Central memory CD8-positive, alpha-beta T cell (primary cell): Measurements from ENCODE around the gene LMF2.

Experiments used
- ATAC-seq: fragments of 150-1000 bp; cut with Tn5 transposase; replicated peaks from 2 replicates; pipeline ENCODE4 v1.10.0; 2022; ENCODE audit warnings: mild to moderate bottlenecking, moderate FRiP score, moderate number of reproducible peaks; ENCODE audit not compliant: poor library complexity, severe bottlenecking; ENCODE audit errors: extremely low read depth
- DNase-seq, 2 donors: peaks; one replicate each; pipeline ENCODE4 v3.0.0; 2021; ENCODE audit warnings: low spot score in 2 of 2
- H3K27ac Mint-ChIP-seq: one replicate; pipeline ENCODE4 v1.8.0; 2022; ENCODE audit warnings: low read depth, mild to moderate bottlenecking, moderate library complexity, mixed read lengths
- H3K27me3 Mint-ChIP-seq: one replicate; pipeline ENCODE4 v1.8.0; 2022; ENCODE audit warnings: mixed read lengths
- H3K36me3 Mint-ChIP-seq: one replicate; pipeline ENCODE4 v1.8.0; 2022; ENCODE audit warnings: mild to moderate bottlenecking, moderate library complexity, mixed read lengths; ENCODE audit not compliant: insufficient read depth
- H3K4me1 Mint-ChIP-seq: one replicate; pipeline ENCODE4 v1.8.0; 2022; ENCODE audit warnings: mixed read lengths
- H3K4me3 Mint-ChIP-seq: one replicate; pipeline ENCODE4 v1.8.0; 2022; ENCODE audit warnings: mild to moderate bottlenecking, moderate library complexity, mixed read lengths
- H3K9me3 Mint-ChIP-seq: one replicate; pipeline ENCODE4 v1.8.0; 2022; ENCODE audit warnings: mixed read lengths

The LMF2 gene

DNA sequence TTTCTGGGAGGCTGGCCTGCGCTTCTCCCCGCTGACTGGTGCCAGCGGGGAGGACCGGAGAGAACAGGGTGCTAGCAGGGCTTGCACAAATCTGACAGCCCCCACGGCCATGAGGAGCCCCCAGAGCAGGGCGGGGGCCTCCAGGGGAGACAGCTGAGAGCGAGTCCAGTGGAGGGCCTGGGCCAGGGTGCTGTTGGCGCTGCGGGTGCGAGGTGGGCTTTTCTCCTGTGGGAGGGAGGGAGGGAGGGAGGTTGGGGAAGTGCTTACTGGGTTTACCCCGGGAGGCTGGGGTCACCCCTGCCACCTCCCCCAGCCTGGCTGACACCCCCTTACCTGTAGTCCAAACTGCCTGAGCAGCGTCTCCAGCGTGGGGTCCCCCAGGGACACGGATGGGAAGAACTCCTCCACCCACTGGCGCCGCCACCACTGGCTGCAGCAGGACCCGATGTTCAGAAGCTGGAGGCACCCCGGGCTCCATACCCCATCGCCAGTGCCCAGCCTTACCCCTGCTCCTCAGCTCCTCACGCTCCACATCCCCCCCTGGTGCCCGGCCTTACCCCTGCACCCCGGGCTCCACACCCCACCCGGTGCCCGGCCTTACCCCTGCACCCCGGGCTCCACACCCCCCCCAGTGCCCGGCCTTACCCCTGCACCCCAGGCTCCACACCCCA is 3.9 kb downstream of the LMF2 start:
- DNase-seq (no peak), ATAC-seq (no peak)
- no peaks in the 10 kb centered on the region for H3K9me3 Mint-ChIP-seq
- no peak overlapping the region for H3K27ac Mint-ChIP-seq
- no peaks in the 10 kb centered on the region for H3K27me3 Mint-ChIP-seq
- peaks cover 14% of the 10 kb centered on the region for H3K36me3 Mint-ChIP-seq
- H3K4me1 Mint-ChIP-seq: peaks cover 16% of the 10 kb centered on the region
- no peak overlapping the region for H3K4me3 Mint-ChIP-seq

DNA sequence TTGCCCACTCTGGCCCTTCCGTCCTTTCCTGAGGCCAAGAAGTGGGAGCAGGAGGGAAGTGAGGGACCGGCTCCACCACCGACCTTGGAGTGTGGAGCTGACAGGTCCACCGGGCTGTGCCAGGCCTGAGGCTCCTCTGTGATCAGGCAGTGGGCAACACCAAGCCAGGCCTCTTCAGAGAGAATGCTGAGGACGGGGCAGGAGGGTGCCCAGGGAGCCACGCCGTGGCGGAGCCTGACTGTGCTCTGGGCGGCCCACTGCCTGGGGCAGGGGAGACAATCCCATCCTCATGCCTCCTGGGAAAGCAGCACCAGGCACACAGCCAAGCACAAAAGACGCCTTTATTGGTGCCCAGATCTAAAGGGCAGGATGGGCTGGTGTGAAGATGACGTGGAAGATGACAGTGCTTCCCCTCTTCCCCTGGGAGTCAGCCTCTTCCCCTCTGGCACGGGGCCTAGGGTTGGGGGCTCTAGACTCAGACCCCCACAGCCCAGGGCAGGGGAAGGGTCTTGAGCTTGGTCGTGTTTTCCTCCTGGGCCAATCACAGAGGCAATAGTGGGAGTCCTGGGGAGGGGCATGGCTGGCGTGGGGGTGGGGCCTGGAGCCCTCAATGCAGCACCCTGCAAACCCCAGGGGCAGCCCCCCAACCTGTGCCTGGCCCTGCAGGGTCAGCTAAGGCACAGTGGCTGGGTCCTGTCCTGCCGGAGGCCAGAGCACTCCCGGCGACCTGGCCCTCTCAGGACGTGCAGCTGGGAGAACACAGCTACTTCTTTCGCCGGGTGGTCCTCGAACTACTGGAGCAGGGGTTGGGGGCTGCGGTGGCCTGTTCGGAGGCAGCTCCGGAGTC is 4.7 kb downstream of the LMF2 start:
- no peaks in the 10 kb centered on the region for H3K27me3 Mint-ChIP-seq
- DNase-seq (no peak), ATAC-seq (no peak)
- no peak overlapping the region for H3K4me3 Mint-ChIP-seq
- no peak overlapping the region for H3K27ac Mint-ChIP-seq
- peaks cover 17% of the 10 kb centered on the region for H3K4me1 Mint-ChIP-seq
- no peaks in the 10 kb centered on the region for H3K9me3 Mint-ChIP-seq
- H3K36me3 Mint-ChIP-seq: peaks cover 10% of the 10 kb centered on the region

DNA sequence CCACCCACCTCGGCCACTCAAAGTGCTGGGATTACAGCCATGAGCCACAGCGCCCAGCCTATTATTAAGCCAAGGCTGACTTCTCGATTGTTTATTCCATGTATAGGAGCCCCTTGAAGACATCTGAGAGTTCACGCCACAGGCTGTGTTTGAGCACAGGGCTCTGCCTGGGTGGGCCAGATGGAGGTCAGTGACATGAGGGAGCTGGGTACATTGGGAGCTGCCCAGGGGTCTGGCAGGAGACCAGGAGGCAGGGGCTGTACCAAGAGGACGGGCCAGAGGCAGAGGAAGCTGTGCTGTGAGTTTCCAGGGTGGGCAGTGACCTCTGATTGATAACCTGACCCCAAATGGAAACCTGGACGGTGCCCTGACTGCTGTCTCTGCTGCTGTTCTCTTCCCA is 5.4 kb downstream of the LMF2 start:
- Mint-ChIP-seq H3K36me3 (peaks cover 10% of the 10 kb centered on the region), H3K4me3 (no peak overlapping the region), H3K27me3 (no peaks in the 10 kb centered on the region), H3K9me3 (no peaks in the 10 kb centered on the region), H3K4me1 (peaks cover 13% of the 10 kb centered on the region), H3K27ac (no peak overlapping the region)
- DNase-seq: no peak
- no peak for ATAC-seq

DNA sequence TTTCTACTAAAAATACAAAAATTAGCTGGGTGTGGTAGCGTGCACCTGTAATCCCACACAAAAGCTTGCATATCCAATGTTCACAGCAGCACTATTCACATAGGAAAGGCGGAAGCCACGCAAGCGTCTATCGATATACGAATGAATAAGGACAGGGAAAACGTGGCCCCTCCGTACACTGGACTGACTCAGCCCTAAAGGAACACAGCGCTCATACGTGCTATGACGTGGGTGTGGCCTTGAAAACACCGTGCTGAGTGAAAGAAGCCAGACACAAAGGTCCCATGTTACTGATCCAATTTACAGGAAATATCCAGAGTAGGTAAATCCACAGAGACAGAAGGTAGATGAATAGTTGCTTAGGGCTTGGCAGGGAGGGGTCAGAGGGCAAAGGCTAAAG is 7.0 kb downstream of the LMF2 start:
- H3K36me3 Mint-ChIP-seq: peaks cover 9% of the 10 kb centered on the region
- no peaks in the 10 kb centered on the region for H3K27me3 Mint-ChIP-seq
- no peak overlapping the region for H3K27ac Mint-ChIP-seq
- H3K9me3 Mint-ChIP-seq: no peaks in the 10 kb centered on the region
- no peak for DNase-seq
- peaks cover 11% of the 10 kb centered on the region for H3K4me1 Mint-ChIP-seq
- ATAC-seq: no peak
- no peak overlapping the region for H3K4me3 Mint-ChIP-seq

DNA sequence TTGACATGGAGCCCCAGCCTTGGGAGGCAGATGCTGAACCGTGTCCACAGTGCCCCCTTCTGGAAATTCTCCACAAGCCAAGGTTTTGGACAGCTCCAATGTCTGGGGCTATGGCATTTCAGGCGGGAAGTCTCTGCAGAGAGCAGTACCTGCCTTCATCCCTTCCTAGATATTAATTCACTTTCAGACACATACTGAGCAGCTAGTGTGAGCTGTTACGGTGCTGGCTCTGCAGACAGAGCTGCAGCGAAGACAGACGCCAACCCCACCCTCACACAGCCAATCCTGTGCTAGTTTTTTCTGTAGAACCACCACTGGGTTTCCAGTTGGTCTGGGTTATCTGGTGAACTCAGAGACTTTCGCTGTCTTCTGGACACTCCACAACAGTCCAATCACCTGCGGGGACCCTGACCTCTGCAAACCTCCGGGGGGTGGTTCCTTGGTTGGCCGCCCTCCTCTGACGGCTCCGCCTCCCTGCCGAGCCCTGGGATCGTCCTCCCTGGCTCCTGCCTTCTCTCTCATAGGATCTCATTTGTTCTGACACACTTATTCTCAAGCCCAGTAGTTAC is 9.1 kb downstream of the LMF2 start:
- Mint-ChIP-seq H3K36me3 (peaks cover 9% of the 10 kb centered on the region), H3K9me3 (no peaks in the 10 kb centered on the region), H3K27me3 (no peaks in the 10 kb centered on the region), H3K4me3 (no peak overlapping the region), H3K4me1 (peaks cover 11% of the 10 kb centered on the region), H3K27ac (no peak overlapping the region)
- ATAC-seq (peak; percentile 78), DNase-seq (peak; percentile 40 to 42)

DNA sequence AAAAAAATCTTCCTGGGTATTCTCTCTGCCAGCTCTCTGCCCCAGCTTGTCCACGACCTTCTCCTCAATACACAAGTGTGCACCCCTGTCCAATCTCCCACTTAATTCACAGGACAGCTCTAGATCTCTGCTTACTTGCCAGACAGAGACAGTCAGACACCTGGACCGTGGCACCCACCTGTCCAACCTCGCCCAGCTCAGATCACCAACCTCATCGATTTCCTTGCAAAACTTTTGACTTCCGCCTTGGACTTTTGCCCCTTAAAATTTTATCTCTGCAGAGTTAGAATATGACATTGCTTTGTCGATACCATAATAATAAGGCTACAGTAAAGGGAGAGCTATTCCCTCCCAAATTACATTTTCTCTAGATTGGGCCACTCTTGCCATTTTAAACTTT is 10.4 kb downstream of the LMF2 start:
- Mint-ChIP-seq H3K4me1 (peaks cover 11% of the 10 kb centered on the region), H3K27me3 (no peaks in the 10 kb centered on the region), H3K4me3 (no peak overlapping the region), H3K9me3 (no peaks in the 10 kb centered on the region), H3K36me3 (peaks cover 5% of the 10 kb centered on the region), H3K27ac (no peak overlapping the region)
- no peak for ATAC-seq
- no peak for DNase-seq

DNA sequence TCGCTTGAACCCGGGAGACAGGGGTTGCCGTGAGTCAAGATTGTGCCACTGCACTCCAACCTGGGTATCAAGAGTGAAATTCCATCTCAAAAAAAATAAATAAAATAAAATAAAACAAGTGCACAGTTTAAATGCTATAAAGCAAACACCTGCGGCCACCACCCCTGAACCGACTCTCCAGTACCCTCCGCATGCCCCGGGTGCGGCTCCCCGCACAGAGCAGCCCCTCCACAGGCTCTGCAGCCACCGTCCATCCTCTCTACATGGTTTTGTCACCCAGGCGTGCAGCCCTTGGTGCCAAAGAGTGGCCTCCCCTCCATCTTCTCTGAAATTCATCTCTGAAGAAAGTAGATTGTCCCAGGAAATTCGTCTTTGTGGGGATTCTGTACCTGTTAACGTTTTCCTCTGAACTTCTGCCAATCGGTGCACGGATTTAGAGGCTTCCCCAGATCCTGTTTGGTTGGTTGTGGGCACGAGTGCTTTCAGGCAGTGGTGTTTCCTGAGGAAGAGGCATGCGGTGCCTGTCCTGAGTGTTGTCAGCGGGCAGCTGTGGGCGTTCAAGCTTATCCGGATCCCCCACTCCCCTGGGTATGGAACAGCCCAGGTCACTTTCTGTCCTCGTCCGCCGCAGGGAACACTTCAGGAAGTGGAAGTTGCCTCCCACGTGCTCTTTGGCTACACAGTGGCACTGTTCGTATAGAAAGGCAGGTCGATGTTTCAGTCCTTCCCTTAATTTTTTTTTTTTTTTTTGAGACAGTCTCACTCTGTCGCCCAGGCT is 16.8 kb downstream of the LMF2 start:
- H3K4me1 Mint-ChIP-seq: peaks cover 5% of the 10 kb centered on the region
- H3K9me3 Mint-ChIP-seq: no peaks in the 10 kb centered on the region
- H3K4me3 Mint-ChIP-seq: no peak overlapping the region
- H3K27ac Mint-ChIP-seq: no peak overlapping the region
- DNase-seq: no peak
- H3K36me3 Mint-ChIP-seq: no peaks in the 10 kb centered on the region
- peaks cover 10% of the 10 kb centered on the region for H3K27me3 Mint-ChIP-seq
- no peak for ATAC-seq

DNA sequence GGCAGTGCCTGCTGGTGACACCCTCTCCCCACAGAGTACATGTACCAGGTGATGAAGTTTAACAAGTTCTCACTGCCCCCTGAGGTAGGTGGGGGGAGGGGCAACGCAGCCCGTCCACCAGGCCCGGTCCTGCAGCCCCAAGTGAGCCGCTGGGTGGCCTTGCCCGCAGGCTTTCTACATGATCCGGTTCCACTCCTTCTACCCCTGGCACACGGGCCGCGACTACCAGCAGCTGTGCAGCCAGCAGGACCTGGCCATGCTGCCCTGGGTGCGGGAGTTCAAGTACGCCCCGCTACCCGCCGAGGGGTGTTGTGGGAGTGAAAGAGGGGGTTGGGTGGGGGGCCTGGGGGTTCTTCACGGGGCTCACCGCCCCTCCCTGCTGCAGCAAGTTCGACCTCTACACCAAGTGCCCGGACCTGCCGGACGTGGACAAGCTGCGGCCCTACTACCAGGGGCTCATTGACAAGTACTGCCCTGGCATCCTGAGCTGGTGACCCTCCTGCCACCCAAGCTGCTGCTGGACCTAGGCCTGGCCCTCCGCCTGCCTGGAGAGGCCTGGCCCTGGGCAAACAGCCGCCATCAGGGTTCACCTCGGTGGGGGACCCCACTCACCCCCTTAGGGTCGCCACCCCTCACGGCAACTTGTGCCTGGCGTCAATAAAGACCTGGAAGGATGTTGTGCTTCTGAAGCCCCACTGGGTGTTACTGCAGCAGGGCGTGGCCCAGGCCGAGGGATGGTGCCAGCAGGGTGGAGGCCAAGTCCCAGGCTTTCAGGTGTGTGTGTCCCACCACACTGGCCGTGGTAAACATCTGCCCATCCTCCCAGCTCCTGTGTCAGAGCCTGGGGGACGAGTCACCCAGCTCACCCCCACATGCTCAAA is 17.9 kb downstream of the LMF2 start:
- H3K4me3 Mint-ChIP-seq: no peak overlapping the region
- ATAC-seq: no peak
- peaks cover 14% of the 10 kb centered on the region for H3K27me3 Mint-ChIP-seq
- no peaks in the 10 kb centered on the region for H3K9me3 Mint-ChIP-seq
- DNase-seq: no peak
- H3K27ac Mint-ChIP-seq: no peak overlapping the region
- H3K4me1 Mint-ChIP-seq: peaks cover 5% of the 10 kb centered on the region
- no peaks in the 10 kb centered on the region for H3K36me3 Mint-ChIP-seq

DNA sequence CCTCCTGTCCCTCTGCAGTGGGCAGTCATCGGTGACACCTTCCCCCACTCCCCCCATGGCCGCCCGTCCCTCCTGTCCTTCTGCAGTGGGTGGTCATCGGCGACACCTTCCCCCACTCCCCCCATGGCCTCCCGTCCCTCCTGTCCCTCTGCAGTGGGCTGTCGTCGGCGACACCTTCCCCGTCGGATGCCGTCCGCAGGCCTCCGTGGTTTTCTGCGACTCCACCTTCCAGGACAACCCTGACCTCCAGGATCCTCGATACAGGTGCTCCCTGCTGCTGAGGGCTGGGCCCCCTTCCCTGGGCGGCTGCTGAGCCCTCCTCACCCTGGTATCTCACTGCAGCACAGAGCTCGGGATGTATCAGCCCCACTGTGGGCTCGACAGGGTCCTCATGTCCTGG is 18.6 kb downstream of the LMF2 start:
- H3K36me3 Mint-ChIP-seq: no peaks in the 10 kb centered on the region
- no peak for ATAC-seq
- no peaks in the 10 kb centered on the region for H3K9me3 Mint-ChIP-seq
- no peak overlapping the region for H3K27ac Mint-ChIP-seq
- DNase-seq: no peak
- H3K4me3 Mint-ChIP-seq: no peak overlapping the region
- H3K27me3 Mint-ChIP-seq: peaks cover 14% of the 10 kb centered on the region
- H3K4me1 Mint-ChIP-seq: peaks cover 5% of the 10 kb centered on the region

DNA sequence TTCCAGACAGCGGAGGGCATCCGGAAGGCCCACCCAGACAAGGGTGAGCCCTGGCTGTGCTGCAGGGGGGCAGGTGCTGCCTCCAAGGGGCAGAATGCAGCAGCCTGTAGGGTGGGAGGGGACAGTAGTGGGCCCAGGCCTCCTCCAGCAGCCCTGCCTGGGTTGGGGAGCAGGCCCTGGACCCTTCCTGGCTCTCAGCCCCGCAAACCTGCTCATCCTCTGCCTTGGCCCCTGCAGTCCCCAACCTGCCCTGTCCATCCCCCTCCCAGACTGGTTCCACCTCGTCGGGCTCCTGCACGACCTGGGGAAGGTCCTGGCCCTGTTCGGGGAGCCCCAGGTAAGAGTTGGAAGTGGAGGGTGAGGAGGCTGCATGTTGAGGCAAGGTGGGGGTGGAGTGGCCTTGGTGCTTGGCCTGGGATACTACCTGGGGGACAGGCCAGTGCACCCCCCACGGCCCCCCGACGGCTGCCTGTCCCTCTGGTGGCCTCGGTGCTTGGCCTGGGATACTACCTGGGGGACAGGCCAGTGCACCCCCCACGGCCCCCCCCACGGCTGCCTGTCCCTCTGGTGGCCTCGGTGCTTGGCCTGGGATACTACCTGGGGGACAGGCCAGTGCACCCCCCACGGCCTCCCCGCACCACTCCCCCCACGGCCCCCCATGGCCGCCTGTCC is 19.4 kb downstream of the LMF2 start:
- Mint-ChIP-seq H3K4me3 (no peak overlapping the region), H3K27ac (no peak overlapping the region), H3K36me3 (no peaks in the 10 kb centered on the region), H3K9me3 (no peaks in the 10 kb centered on the region), H3K27me3 (peaks cover 14% of the 10 kb centered on the region), H3K4me1 (peaks cover 5% of the 10 kb centered on the region)
- DNase-seq (no peak), ATAC-seq (no peak)

DNA sequence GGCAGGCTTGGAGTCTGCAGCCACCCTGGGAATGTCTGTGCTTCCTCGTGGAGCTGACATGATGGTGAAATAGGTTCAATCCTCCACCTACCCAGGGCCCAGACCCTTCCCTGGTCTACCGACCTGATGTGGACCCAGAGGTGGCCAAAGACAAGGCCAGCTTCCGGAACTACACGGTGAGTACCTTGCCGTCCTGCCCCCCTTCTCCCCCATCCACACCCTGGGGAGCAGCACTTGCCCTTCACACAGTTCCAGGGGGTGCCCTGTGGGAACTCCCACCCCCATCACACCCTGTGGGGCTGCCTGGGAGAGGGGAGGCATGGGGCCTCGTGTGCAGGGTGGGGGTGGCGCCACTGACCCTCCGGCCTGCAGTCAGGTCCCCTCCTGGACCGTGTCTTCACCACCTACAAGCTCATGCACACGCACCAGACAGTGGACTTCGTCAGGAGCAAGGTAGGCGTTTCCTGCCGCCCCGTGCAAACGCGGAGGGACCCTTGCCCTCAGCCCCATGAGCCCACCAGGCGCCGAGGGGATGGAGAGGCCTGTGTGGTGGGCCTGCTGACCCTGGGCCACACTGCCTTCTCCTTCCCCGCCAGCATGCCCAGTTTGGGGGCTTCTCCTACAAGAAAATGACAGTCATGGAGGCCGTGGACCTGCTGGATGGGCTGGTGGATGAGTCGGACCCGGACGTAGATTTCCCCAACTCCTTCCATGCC is 20.1 kb downstream of the LMF2 start:
- ATAC-seq (no peak), DNase-seq (no peak)
- H3K4me1 Mint-ChIP-seq: peaks cover 5% of the 10 kb centered on the region
- H3K27ac Mint-ChIP-seq: no peak overlapping the region
- H3K4me3 Mint-ChIP-seq: no peak overlapping the region
- no peaks in the 10 kb centered on the region for H3K36me3 Mint-ChIP-seq
- H3K9me3 Mint-ChIP-seq: no peaks in the 10 kb centered on the region
- peaks cover 14% of the 10 kb centered on the region for H3K27me3 Mint-ChIP-seq
